Activated CD4-positive, alpha-beta T cell treated with anti-CD3 and anti-CD28 coated beads, Interleukin-2, amount 50 U/mL, for 48 hours (primary cell): ENCODE results near the gene SLK.

Experiments used
- DNase-seq, 2 experiments: peaks; one replicate each; pipeline ENCODE4 v3.0.0-alpha.2; 2020

SLK gene

DNA sequence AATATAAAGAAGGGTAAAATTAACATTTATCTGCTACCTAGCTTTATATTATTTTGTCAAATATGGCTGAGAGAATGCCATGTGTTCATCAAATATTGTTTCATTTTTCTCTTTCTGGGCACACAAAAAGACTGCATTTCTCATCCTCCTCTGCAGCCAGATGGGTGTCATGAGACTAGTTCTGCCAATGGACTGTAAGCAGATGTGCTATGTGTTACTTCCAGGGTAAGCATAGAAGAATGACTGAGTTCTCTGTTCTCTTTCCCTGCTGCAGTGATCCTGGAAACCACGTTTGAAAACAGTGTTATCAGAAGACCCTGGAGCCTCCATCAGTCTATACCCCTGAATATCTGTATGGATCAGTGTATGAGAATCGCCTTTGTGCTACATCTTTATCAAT lies 24.1 kb upstream of the SLK start:
- no peak for DNase-seq

DNA sequence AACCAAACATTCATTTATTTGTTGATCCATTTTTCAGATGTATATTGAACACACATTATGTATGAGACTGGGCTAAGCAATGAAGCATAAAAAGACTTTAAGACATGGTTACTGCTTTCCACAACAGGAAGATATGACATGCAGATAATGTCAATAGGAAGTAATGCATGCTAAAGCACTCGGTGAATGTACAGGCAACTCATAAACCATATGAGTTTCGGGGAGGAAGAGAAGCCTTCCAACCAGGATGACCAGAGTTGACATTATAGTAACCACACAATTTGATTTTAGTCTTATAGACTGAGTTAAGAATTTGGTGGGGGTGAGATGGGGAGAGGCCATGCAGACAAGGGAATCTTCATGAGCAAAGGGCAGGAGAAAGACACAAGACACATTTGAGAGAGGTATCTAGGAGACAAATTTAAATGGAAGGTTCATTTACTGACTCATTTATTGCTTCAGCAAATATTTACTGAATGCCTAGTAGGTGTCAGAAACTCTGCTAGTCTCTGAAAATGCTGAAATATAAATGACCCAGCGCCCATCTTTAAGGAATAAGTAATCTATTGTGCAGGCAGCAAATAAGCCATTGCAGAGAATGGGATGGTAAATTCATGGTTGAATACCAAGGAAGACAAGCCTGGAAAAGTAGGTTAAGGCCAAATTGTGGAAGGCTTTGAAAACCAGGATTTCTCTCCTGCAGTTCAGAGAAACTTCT lies 19.0 kb upstream of the SLK start:
- DNase-seq = no peak

DNA sequence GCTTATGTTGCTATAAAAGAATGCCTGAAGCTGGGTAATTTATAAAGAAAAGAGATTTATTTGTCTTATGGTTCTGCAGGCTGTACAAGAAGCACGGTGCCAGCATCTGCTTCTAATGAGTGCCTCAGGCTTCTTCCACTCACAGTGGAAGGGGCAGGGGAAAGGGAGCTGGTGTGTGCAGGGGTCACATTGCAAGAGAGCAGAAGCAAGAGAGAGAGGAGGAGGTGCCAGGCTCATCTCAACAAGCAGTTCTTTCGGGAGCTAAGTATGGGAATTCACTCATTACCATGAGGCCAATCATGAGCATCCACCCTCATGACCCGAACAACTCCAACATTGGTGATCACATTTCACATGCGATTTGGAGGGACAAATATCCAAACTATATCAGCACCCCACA lies 17.2 kb upstream of the SLK start:
- DNase-seq = no peak

DNA sequence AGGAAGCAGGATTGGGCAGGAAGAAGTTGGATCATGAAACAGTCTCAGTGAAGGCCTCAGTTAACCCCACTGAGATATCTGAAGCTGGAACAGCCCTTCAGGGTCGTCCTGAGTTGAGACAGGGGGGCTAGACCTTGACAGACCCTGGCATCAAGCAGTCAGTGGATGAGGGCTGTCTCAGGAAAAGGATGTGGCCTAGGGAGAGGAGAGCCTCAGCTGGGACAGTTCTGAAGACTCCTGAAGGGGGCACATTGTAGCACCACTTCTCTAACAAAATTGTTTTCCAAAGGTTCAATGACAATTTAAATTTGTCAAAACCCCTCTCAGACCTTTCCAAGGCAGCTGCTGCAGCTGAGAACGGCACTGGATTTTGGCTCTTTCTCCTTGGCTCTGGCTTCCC lies 15.8 kb upstream of the SLK start:
- DNase-seq = no peak

DNA sequence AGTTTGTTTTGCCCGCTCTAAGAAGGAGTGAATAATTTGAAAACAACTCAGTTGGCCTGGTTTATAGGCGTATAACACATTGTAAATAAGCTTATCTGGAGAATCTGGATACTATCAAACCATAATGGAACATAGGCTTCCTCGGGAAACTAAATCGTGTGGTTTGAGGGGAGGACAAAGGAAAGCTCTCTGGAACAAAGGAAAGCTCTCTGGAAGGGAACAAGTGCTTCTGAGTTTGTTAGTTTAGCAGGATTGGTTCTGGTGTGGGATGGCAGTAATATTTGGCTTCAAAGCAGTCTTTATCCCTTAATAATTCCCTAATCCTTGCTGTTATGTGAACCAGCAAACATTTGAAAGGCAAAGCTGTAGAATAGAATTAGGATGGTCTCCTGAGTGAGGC lies 15.0 kb upstream of the SLK start:
- DNase-seq = no peak

DNA sequence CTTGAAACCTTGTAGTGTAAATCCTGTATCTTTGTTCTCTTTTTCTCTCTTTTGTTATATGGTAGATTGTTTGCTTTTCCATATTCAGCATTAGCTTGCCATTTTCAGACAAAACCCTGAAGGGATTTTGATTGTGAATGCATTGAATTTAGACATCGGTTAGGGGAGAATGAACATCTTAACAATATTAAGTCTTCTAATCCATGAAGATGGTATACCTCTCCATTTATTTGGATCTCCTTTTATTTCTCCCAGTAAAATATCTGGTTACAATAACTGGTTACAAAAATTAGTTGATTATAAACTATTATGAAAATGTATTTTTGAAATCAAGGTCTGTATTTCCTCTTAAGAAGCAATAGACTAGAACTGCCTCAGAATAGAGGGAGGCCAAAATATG lies 12.4 kb upstream of the SLK start:
- DNase-seq = no peak

DNA sequence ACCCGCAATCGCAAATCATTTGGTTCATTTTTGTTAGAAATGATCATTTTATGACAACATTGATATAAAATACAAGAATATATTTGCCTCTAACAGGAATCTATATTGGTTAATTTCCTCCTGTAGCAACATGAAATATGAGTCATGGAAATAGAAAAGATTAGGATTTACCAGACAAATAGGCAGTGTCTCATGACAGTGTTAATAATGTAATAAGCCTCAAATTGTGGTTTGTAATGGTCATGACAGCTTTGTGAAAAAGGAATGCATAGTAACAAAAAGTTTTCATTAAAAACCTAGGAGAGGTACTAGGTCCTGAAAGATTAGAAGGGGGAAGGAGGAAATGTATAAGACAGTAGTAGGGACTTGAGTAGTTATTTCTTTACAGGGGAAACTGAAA lies 7.9 kb upstream of the SLK start:
- DNase-seq = no peak

DNA sequence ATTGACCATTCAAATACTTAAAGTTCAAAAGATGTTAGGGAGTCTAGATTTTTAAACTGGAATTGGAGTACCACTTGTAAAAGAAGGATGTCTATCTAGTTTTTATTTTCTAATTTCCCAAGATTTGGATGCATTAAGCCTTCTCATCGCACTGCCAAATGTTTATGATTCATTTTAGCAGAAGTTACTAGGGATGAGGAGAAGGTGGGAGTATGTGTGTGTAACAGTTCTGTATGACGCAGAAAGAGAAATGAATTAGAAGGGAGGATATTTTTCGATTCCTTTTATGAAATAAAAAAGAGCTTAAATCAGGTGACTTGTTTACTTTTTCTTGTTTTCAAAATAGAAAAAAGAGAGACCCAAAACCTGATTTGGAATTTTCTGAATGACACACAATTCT lies 6.8 kb upstream of the SLK start:
- no peak for DNase-seq

DNA sequence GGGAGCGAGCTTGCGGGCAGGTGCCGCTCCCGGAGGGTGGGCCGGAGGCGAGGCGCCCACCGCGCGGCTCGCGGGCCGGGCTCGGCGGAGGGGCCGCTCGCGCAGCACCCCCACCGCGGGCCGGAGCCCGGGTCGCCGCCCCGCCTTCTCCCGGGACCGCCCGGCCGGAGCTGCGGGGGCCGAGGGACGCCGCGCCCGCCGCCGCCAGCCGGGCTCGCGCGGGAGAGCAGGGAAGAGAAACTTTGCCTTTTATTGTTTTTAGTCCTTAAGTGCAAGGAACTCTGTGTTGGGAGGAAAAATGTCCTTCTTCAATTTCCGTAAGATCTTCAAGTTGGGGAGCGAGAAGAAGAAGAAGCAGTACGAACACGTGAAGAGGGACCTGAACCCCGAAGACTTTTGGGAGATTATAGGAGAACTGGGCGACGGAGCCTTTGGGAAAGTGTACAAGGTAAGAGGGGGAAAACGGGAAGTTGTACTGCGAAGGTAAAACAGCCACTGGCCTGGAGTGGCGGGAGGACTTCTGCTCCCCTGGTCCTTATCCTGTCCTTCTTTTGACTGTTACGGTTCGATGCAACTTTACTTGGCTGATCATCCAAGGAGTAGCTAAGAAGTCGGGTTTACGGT lies 620 bp downstream of the SLK start:
- DNase-seq = peak in 1 of 2 experiments; percentile 22

DNA sequence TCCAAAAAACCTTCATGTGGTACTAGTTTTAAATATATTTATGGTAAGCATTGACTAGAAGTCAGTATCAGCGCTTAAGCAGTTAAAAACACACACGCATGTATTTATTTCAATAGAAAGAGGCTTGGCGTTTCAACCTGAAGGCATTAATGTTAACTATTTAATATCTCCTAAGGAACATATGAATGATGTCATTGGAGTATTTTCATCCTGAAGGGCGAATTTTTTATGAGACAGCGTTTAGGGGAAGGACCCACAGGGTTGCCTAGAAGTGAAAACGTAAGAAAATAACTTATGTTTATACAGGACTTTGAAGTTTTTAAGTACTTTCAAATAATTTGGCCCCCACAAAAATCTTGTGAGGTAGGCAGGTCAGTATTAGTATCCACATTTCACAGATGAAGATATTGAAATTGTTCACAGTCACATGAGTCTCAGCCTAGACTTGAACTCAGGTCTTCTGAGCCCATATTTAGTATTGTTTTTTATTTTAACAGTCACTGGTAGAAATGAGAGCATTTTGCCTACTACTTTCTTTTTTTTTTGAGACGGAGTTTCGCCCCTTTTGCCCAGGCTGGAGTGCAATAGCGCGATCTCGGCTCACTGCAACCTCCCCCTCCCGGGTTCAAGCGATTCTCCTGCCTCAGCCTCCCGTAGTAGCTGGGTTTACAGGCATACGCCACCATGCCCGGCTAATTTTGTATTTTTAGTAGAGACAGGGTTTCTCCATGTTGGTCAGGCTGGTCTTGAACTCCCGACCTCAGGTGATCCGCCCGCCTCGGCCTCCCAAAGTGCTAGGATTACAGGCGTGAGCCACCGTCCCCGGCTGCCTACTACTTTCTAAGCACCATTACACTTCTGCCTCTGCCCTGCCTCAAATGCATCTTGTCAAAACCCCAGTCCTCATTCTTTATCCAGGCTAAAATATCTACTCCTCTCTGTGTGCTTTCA lies 1.8 kb downstream of the SLK start:
- DNase-seq = no peak

DNA sequence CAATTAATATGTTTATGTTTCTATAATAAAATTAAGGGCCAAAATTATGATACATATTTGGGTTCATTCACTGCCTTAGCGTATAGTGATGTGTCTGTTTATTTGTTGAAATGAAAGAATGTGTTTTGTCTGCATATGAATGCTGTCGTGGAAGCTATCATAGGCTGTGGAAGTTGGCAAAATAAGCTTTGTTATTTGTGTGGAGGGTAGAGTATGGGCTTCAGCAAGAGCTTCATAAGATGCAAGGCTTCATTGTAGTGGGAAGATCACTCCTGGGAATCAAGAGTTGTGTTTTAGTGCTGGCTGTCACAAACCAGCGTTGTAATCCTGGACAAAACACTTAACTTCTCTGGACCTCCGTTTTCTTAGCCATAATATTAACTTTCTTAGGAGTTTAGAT lies 2.5 kb downstream of the SLK start:
- DNase-seq = no peak

DNA sequence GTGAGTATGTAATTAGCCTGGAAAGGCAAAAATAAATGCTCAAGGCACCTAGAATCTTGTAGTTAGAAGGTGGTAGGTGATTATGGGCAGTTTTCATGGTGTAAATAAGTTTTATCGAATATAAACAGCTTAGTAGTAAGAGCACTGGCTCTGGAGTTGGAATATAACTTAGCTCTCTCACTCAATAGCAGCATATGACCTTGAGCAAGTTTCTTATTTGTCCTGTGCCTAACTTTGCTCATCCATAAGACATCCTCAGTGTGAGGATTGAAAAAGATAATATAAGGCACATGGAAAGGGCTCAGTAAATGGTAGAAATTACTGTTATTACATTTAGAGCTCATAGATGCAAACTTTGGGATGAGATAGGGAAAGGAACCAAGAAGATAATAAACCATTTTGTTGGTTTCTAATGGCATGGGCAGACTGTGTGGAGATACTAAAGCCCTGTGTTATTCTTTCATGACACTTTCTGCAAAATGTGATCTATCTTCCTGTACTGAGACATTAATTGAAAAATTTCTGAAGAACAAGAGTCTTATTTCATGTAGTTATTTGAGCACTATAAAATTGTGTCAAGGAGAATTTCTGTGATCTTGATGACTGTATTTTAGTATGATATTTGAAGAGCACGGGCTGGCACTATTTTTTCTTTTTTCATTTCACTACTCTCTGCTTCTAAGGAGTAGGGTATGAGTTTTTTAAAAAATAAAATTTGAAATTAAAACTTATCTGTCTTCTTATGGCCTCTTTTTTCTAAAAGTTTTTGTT lies 3.1 kb downstream of the SLK start:
- DNase-seq = no peak

DNA sequence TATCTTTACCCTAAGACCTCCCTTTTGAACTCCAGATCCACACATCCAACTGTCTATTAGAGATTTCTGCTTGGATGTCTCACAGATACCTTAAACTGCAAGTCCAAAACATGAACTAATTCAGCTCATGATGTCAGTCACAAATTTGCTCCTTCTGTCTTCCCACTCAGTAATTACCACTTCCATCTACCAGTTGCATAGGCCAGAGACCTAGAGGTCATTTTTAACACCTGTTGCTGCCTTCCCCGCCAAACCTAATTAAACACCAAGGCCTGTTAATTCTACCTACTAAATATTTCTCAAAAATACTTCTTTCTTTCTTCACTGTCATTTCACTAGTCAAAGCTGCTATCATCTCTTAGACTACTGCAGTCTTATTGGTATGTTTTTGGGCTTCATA lies 8.2 kb downstream of the SLK start:
- DNase-seq = no peak

DNA sequence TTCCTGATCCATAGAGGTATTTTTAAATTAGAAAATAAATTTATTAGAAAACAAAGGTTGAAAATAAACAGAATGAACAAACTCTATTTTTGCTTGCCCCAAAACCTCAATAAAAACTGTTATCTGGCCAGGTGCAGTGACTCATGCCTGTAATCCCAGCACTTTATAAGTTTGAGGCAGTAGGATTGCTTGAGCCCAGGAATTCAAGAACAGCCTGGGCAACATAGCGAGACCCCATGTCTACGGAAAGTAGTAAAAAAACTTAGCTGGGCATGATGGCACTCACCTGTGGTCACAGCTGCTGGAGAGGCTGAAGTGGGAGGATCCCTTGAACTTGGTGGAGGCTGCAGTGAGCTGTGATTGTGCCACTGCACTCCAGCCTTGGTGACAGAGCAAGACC lies 10.3 kb downstream of the SLK start:
- DNase-seq = no peak

DNA sequence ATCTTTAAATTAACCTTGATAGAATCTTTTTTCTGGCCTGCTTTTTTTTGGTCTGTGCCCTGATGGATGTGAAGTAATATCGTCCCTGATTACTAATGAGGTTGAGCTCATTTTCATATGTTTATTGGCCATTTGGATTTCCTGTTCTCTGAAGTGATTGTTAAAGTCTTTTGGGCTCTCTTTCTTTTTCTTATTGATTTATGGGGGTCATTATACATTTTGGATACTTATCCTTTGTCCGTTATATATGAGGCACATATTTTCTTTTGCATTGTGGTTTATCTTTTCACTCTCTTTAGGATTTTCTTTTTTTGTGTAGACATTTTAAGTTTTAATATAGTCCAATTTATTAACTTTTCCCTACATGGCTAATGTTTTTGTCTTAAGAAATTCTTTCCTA lies 12.6 kb downstream of the SLK start:
- DNase-seq = no peak

DNA sequence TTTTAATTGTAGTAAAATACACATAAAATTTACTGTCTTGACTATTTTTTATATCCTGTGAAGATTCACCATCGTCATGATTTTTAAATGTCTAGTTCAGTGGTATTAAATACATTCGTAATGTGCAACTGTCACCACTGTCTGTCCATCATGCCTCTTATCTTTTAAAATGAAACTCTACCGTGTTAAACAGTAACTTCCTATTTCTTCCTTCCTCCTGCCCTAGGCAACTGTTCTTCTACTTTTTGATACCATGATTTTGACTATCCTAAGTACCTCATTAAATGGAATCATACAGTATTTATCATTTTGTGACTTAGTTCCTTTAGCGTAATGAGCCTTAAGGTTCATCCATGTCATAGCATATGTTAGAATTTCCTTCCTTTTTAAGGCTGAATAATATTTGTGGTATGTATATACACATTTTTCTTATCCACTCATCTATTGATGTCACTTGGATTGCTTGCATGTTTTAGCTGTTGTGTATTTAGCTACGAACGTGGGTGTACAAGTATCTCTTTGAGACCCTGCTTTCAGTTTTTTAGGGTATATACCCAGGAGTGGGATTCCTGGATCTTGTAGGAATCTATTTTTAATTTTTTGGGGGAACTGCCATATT lies 13.5 kb downstream of the SLK start:
- no peak for DNase-seq

DNA sequence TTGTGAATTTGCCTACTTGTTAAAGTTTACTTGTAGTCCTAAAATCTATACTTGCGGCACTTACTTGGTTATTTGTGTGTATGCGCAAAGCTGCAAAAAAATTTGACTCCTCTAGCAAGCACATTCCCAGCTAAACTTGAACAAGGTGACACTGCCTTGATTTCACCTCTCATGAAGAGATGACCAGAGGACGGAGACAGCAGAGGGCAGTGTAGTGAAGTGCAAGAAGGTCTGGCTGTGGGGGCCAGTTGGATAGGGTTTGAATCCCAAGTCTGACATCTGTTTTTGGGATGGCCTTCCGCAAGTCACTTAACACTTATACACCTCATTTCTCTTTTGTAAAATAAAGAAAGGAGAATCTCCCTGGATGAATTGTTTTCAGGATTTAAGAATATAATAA lies 15.7 kb downstream of the SLK start:
- no peak for DNase-seq

DNA sequence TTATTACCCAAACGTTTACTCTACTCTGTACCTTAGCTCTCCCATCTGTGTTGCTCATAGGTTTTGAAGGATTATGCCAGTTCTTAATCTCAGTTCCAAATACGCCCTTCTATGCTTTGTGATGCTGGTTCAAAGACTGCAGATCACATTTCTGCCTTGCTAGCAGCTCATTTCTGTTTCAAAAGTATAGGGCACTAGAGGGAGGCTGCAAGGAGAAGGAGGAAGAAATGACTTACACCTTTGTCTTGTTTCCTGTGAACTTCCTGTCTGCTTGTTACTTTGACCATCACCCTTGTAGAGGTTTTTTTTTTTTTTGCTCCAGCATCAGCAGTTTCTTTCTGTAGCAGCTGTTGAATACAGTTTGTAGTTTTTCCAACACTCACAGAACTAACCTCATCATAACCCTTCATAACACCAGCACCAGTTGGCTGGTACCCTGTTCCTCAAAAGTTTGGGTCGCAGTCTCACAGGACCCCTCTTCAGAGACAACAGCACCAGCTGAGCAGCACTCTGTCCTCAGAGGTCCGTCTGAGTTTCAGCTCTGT lies 16.5 kb downstream of the SLK start:
- DNase-seq = no peak

DNA sequence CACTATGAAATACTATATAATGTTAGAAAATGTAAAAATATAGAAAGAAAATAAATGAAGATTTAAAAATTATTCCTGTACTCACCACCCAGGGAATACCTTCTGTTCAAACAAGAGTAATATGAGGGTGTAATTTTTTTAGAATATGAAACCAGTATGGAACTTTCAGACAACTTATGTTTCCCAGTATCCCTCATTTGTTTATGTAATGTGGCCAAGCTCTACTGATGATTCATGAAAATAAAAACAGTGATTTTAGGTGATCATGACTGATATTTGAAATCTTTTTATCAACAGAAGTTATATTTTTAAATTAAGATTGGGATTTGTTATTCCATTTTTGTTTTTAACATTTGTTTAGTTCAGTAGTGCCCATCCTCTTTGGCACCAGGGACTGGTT lies 18.8 kb downstream of the SLK start:
- DNase-seq = no peak

DNA sequence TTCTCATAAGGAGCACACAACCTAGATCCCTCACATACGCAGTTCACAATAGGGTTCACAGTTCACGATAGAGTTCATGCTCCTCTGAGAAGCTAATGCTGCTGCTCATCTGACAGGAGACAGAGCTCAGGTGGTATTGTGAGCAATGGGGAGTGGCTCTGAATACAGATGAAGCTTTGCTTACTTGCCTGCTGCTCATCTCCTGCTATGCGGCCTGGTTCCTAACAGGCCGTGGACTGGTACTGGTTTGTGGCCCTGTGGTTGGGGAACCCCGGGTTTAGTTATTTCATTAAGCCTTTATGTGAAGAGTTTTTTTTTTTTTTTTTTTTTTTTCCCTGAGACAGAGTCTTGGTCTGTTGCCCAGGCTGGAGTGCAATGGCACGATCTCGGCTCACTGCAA lies 19.4 kb downstream of the SLK start:
- DNase-seq = no peak

DNA sequence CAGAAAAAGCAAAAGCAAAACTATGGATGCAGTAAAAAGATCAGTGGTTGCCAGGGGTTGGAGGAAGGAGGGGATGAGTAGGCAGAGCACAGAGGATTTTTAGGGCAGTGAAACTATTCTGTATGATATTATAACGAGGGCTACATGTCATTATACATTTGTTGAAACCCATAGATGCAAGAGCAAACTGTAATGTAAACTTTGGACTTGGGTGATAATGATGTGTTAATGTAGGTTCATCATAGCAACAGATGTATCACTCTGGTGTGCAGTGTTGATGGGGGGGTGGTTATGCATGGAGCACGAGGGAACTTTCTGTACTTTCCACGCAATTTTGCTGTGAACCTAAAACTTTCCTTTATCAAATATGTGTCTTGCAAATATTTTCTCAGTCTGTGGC lies 23.2 kb downstream of the SLK start:
- no peak for DNase-seq

DNA sequence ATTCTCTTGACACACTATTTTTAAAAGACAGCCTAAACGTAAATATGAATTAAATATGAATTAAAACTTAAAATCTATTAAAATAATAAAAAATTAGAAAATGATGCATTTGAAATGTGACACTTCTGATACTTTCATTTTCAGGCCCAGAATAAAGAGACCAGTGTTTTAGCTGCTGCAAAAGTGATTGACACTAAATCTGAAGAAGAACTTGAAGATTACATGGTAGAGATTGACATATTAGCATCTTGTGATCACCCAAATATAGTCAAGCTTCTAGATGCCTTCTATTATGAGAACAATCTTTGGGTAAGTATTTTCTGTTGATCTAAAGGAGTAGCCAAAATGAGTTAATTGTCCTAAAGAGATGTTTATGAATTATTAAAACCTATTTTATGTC lies 23.6 kb downstream of the SLK start:
- DNase-seq = no peak
